GM12875 (cell line): ENCODE measurements around the gene SUPT20HL2.
"Not testable (repeated sequence)": the region's sequence is repeated elsewhere in the genome, so short reads cannot be mapped to it uniquely, and the experiment has no call there.

ENCODE experiments used
- H3K4me3 ChIP-seq: one replicate; pipeline ENCODE4 v1.5.1; 2011; ENCODE audit warnings: low read depth, low read length, control low read depth
- CTCF ChIP-seq: IDR thresholded peaks from 2 replicates; pipeline ENCODE4 v1.5.1; 2011; ENCODE audit warnings: low read depth, mild to moderate bottlenecking, control low read depth, inconsistent platforms, low read length, moderate library complexity, borderline replicate concordance; ENCODE audit not compliant: insufficient read depth

Gene SUPT20HL2

GRCh38 chrX:24325231-24325630 lies 11.4 kb upstream of the SUPT20HL2 start:
- H3K4me3 ChIP-seq, result no peak overlapping the region
- no peak for TF ChIP-seq CTCF

DNA sequence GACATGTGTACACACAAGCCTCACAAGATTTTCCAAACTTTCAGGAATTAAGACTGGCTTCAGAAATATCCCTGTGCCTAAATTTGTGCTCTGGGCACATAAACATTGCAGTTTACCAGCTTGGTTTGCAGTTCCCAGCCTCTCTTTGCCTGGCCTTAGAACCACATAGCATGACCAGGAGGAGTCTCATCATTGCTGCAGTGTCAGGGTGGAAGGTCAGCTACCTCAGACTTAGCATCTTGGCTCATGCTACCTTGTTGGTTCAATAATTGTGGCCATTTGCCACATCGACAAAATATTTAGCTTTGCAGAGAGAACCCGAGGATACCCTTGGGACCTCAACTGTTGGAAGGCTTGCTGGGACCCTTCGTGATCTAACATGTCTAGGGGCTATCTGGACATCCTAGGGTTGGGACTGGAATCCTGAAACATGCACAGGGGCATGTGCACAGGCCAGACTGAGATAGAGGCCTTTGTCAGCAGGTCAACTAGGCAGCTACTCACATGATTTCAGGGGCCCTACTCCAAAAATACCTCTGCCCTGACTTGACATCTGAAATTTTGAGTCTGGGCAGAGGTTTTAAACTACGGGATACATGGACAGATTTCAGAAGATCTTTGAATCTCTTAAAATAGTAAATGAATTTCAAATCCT lies 8.0 kb upstream of the SUPT20HL2 start:
- TF ChIP-seq CTCF, result no peak
- no peak overlapping the region for H3K4me3 ChIP-seq

DNA sequence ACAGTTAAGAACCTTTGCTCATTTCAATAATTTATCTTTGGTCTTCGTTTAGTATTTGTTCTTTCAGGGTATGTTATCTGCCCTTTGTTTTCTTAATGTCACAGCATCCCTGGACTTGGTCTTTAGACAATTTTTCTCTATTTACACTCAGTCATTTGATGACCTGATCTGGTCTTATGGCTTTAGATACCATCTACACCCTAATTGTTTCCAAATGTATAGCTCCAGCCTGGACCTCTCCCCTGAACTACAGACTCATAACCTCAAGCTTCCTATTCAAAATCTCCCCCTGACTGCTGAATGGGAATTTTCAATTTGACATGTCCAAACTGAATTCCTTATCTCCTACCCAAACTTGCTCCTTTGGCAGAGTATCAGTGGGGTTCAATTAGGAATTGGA lies 3.7 kb upstream of the SUPT20HL2 start:
- no peak for TF ChIP-seq CTCF
- H3K4me3 ChIP-seq, result no peak overlapping the region

DNA sequence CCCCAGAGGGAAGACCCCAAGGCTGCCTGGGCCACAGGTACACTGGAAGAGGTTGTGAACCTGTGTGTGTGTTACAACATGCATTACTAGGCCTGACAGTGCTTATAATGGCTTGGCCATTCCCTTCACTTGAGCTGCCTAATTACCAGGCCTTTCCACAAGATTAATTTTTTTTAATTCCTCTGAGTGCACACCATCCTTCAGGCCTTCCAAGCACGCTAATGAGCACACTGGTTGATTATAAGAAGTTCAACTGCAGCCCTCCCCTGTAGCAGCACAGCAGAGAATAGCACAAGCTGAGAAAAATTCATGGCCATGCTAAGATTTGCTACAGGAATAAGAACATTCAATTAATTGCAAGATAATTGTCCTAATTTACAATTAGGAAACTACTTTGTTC lies 2.2 kb upstream of the SUPT20HL2 start:
- no peak overlapping the region for H3K4me3 ChIP-seq
- TF ChIP-seq CTCF, result no peak

GRCh38 chrX:24312249-24312607 lies 1.6 kb downstream of the SUPT20HL2 start:
- not testable (repeated sequence) for H3K4me3 ChIP-seq

DNA sequence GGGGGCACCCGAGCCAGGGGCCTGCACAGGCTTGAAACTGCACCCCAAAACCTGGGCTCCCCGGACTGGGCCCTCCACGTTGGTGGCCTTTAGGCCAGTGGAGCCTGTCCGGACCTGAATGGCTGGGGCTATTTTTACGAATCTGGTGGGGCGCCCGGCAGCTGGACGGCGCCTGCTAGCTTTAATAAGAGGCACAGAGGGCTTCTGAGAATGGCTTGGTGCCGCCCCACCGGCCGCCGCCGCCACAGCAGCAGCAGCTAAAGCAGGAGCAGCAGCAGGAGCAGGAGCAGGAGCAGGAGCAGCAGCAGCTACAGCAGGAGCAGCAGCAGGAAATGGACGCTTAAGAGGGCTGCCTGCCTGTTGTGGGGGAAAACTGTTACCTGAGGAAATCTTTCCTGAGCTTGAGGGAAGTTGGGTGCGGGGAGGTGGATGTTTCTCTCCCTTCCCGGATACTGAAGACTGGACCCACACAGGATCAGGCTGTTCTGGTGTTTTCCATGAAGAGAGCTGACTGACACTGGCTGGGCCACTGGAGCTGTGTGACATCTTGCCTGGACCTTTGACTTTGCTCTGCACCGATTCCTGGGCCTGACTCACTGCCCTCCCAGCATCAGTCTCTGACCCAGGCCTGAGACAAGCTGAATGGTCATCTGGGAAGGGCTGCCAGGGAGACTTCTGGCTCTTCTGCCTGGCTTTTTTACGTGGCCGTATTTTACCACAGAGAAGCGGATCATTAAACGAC lies 2.2 kb downstream of the SUPT20HL2 start:
- not testable (repeated sequence) for H3K4me3 ChIP-seq

DNA sequence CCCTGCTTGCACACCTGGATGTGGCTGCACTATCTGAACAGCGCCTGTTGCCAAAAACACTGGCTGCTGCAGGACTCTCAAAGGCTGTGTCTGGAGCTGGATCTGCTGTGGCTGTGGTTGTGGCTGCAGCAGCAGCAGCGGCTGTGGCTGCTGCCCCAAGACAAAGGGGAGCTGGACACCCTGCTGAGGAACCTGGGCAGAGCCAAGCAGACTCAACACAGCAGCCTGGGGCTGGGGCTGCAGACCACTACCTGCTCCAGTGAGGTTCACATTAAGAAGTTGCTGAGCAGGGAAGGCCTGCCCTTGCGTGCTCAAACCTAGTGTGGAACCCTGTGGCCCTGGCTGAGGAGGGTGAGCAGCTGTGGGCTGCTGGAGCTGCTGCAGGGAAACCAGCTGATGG lies 3.0 kb downstream of the SUPT20HL2 start:
- H3K4me3 ChIP-seq, result not testable (repeated sequence)

GRCh38 chrX:24309580-24310374 lies 4.1 kb downstream of the SUPT20HL2 start:
- H3K4me3 ChIP-seq, result not testable (repeated sequence)

DNA sequence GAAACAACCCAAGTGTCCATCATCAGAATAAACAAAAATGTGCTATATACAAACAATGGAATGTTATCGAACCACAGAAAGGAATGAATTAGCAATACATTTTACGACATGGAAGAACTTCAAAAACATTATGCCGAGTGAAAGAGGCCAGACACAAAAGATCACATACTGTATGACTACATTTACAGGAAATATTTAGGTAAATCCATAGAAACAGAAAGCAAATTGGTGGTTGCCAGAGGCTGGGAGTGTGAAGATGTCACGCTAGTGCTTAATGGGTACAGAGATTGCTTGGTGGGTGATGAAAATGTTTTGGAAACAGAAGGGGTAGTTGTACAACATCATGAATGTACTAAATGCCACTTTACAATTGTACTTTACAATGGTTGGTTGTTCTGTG lies 5.1 kb downstream of the SUPT20HL2 start:
- H3K4me3 ChIP-seq, result not testable (repeated sequence)

- no peak overlapping the region for H3K4me3 ChIP-seq
- TF ChIP-seq CTCF, result peak; percentile 34; the same call in 1 of the 2 replicates
Observed at GRCh38 chrX:24306440-24306839, 7.4 kb downstream of the SUPT20HL2 start.
